ENCODE data around the gene AJUBA.

Gene AJUBA

DNA sequence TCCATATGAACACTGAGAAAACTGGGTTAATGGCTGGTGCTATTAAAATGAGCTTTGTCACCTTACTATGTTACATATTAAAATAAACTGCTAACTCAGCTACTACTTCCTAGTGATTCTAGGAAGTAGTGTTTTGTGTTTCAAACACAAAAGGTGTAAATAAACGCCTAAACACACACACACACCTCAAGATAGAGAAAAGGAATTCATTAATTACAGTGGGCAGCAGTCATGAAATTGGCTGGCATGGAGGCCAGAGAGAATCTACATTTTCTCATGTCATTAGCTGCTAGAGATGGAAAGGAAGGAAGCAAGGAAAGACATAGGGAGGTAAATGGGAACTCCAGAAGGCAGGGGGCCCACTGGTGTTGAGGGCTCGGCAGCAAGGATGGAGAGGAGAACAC lies 52.4 kb downstream of the AJUBA start:
- no peak for DNase-seq

DNA sequence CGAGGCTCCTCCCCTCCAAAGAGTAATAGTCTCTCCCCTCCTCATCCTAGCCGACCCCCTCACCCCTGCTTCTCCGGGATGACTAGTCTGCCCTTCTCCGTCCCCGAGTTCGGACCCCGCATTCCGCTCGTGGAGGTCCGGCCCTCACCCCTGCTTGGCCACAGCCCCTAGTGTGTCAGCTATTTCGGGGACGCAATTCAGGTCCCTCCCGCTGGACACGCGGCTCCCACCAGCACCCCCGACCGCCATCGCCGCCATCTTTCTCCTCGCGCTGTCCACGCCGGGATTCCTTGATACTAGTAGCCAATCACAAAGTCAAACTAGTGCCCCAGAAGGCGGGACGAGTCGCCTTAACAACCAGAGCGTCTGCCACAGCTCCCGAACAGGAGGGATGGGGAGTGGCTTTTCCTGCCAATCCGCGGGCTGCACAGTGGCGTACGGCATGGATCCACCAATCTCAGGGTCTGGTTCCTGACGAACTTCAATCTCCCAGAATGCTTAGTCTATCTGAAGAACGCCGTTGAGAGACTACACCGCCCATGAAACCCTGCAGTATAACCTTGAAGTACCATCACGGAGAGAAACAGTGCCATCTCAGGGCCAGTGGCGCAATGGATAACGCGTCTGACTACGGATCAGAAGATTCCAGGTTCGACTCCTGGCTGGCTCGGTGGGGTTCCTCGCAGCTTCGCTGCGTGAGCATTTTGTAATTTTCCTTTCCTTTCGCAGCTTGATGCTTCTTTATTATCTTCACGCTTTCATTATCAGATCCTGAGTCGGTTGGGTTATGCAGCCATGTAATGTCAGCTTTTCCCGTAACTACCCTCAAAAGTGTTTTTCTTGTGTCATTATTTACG lies 53.0 kb downstream of the AJUBA start, which contains the start of gene PRMT5:
PRMT5 (minus strand) TSS at position 273 of the 857 bp plus-strand sequence; CDS start at position 258, 15 bp downstream.
- DNase-seq, result peak; percentile 100

- no peak for DNase-seq
Observed at GRCh38 chr14:22928237-22929103, 53.9 kb downstream of the AJUBA start.

DNA sequence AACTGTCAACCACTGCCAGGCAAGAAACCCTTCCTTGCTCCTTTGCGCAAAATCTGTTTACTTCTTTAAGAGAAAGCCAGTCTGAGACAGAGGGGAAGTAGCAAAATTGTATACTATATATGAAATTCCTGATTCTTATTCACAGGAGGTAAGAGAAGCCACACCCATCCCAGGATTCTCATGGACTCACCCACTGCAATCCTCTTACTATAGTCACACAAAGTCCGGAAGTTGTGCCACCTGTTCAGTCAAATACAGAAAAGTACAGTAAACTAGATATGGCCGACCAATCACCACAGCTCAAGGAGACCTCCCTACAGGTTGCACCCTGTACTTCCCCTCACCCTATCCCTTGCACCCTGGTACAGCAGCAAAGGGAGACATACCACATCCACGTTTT lies 56.0 kb downstream of the AJUBA start:
- DNase-seq, result peak; percentile 41

DNA sequence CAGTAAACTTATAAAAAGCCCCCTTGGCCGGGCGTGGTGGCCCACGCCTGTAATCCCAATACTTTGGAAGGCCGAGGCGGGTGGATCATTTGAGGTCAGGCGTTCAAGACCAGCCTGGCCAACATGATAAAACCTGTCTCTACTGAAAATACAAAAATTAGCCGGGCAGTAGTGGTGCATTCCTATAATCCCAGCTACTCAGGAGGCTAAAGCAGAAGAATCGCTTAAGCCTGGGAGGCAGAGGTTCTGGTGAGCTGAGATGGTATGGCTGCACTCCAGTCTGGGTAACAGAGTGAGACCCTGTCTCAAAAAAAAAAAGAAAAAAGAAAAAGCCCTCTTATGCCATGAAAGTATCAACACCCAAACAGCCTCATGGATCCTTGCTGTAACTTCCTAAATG lies 56.8 kb downstream of the AJUBA start:
- DNase-seq, result no peak

DNA sequence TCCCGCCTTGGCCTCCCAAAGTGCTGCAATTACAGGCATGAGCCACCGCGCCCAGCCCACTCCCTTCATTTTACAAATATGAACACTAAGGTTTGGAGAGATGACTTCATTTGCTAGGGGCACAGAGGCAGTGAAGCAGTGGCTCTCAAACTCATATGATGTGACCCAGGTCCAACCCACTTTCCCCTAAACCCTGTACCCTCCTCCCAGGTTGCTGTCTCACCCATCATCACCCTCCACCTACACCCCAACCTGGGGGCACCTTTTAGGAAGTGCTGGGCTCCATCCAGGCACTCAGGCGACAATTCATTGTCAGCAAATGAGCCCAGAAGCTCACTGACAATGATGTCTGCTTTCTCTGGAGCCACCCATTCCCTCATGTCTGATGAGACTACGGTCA lies 58.6 kb downstream of the AJUBA start:
- no peak for DNase-seq

GRCh38 chr14:22922294-22922693 lies 60.1 kb downstream of the AJUBA start:
- DNase-seq, result no peak

Measured in EL (cell line).